OCI-LY7 (cell line): ENCODE measurements around the gene EIF2S1. TPM values are rescaled to one million over a fixed set of nuclear protein-coding genes. Genes with fewer than 3 reads are reported as not detected.

Source experiments
- BruUV-seq: library from RNA; stranded (reverse); fragments of 400-500 nt; replicated peaks from 2 replicates; lab custom pipeline; 2021; lab: Mats Ljungman, UMichigan
- CTCF ChIA-PET: fragments of 300-600 bp; sonication (Branson Sonifier 250); formaldehyde crosslinking; loops from one replicate; lab custom pipeline; 2022; ENCODE audit warnings: antibody characterized with exemption; ENCODE audit not compliant: unreplicated experiment; lab: Charles Lee
- POLR2A ChIA-PET: fragments of 300-600 bp; sonication (Branson Sonifier 250); formaldehyde crosslinking; loops from one replicate; lab custom pipeline; 2022; ENCODE audit warnings: antibody characterized with exemption; lab: Charles Lee
- DNase-seq: peaks from one replicate; pipeline ENCODE4 v3.0.0-alpha.2; 2015; ENCODE audit warnings: low spot score
- H2AFZ ChIP-seq: fragments of 200-600 bp; sonication (generic), shearing (Covaris generic); 2 replicates; pipeline ENCODE4 v1.6.1; 2014; ENCODE audit warnings: mild to moderate bottlenecking, antibody characterized with exemption, low read length, moderate library complexity
- H3K27ac ChIP-seq: fragments of 200-600 bp; sonication (generic); 2 replicates; pipeline ENCODE4 v1.5.1; 2014; ENCODE audit warnings: mixed run types, low read depth, mild to moderate bottlenecking, moderate library complexity, low read length, inconsistent platforms; ENCODE audit not compliant: poor library complexity, severe bottlenecking
- H3K36me3 ChIP-seq: fragments of 200-600 bp; sonication (generic); 2 replicates; pipeline ENCODE4 v1.6.1; 2014; ENCODE audit warnings: mild to moderate bottlenecking, antibody characterized with exemption, low read length, moderate library complexity, mixed read lengths; ENCODE audit not compliant: insufficient read depth
- H3K4me1 ChIP-seq: fragments of 200-600 bp; sonication (generic); 2 replicates; pipeline ENCODE4 v1.5.1; 2014; ENCODE audit warnings: mild to moderate bottlenecking, low read length; ENCODE audit not compliant: insufficient read depth, poor library complexity, severe bottlenecking
- H3K4me2 ChIP-seq: fragments of 200-600 bp; sonication (generic); 2 replicates; pipeline ENCODE4 v1.6.1; 2014; ENCODE audit warnings: mild to moderate bottlenecking, low read length
- H3K4me3 ChIP-seq: fragments of 200-600 bp; sonication (generic); 2 replicates; pipeline ENCODE4 v1.5.1; 2014; ENCODE audit warnings: mild to moderate bottlenecking, low read depth, low read length; ENCODE audit not compliant: poor library complexity, severe bottlenecking
- H3K79me2 ChIP-seq: fragments of 200-600 bp; sonication (generic); 2 replicates; pipeline ENCODE4 v1.6.1; 2016; ENCODE audit warnings: low read depth, mild to moderate bottlenecking, low read length, moderate library complexity, mixed read lengths; ENCODE audit not compliant: insufficient read depth
- H3K9me2 ChIP-seq: fragments of 200-600 bp; sonication (generic); 2 replicates; pipeline ENCODE4 v1.6.1; 2016; ENCODE audit warnings: mild to moderate bottlenecking, low read length, mixed read lengths; ENCODE audit not compliant: insufficient read depth
- H3K9me3 ChIP-seq: fragments of 200-600 bp; sonication (generic); 2 replicates; pipeline ENCODE4 v1.6.1; 2014; ENCODE audit warnings: mild to moderate bottlenecking, mixed run types, low read length, mixed read lengths
- H4K20me1 ChIP-seq: fragments of 200-600 bp; sonication (generic); 2 replicates; pipeline ENCODE4 v1.6.1; 2014; ENCODE audit warnings: mild to moderate bottlenecking, antibody characterized with exemption, low read length, moderate library complexity, mixed read lengths; ENCODE audit not compliant: insufficient read depth
- EZH2phosphoT487 ChIP-seq: fragments of 200-600 bp; sonication (generic); IDR thresholded peaks from 2 replicates; pipeline ENCODE4 v1.6.1; 2018; ENCODE audit warnings: low read depth, borderline replicate concordance, mild to moderate bottlenecking, mixed run types, antibody characterized with exemption, low read length, moderate library complexity, mixed read lengths
- intact Hi-C: fragments of 100-400 bp; cut with micrococcal nuclease; formaldehyde crosslinking; loops from one replicate; pipeline ENCODE4 v1.10.0; 2022; ENCODE audit not compliant: unreplicated experiment
- total RNA-seq, 2 experiments: library from RNA; depleted of rRNA in 1 of 2; stranded (reverse); fragments of >200 nt in 1 of 2; shearing (Covaris generic) in 1 of 2; gene quantifications; 2 replicates each; pipeline ENCODE4 v1.2.3, GENCODE V29; 2014 to 2022
- TF ChIP-seq, protein P1 (sequence below): fragments of 200-600 bp; sonication (generic); conservative IDR thresholded peaks from 2 replicates; pipeline ENCODE4 v1.5.1; 2014; ENCODE audit warnings: mild to moderate bottlenecking, antibody characterized with exemption, low read length, moderate library complexity, mixed read lengths

EIF2S1 gene
- total RNA-seq, 2 experiments from 2014 or later: 161 to 170 TPM

DNA sequence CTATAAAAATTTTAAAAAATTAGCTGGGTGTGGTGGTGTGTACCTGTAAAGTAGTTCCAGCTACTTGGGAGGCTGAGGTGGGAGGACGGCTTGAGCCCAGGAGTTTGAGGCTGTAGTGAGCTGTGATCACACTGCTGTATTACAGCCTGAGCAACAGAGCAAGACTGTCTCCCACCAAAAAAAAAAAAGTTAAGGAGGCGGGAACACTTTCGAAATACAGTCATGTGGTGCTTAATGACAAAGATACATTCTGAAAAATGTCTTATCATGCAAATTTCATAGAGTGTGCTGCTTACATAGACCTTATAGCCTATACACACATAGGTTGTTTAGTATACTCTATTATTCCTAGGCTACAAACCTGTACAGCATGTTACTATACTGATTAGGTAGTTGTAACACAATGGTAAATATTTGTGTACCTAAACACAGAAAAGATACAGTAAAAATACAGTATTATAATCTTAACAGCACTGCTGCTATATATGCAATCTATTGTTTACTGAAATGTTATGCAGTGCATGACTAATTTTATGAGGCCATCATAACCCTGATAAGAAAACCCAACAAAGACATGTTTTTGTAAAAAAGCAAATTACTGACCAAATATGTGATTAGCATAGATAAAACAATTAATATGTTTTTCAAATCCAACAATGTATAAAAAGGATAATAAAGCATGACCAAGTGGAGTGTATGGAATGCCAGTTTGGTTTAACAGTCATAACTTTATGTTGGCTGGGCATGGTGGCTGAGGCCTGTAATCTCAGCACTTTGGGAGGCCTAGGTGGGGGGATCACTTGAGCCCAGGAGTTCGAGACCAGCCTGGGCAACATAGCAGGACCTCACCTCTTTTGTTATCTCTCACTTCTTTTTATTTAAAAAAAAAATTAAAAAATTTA lies 11.4 kb downstream of the EIF2S1 start:
- ChIA-PET CTCF (no interaction called here), POLR2A (no interaction called here)
- Histone ChIP-seq H2AFZ (no peak overlapping the region), H3K27ac (no peak overlapping the region), H3K9me3 (no peaks in the 10 kb centered on the region), H3K4me2 (no peak overlapping the region), H3K9me2 (no peaks in the 10 kb centered on the region), H3K36me3 (peaks cover 97% of the 10 kb centered on the region), H3K79me2 (peaks cover 79% of the 10 kb centered on the region), H4K20me1 (no peaks in the 10 kb centered on the region; the same call in 1 of the 2 replicates), H3K4me1 (no peaks in the 10 kb centered on the region), H3K4me3 (no peak overlapping the region)
- no peak for TF ChIP-seq EZH2phosphoT487
- TF ChIP-seq, protein P1, sequence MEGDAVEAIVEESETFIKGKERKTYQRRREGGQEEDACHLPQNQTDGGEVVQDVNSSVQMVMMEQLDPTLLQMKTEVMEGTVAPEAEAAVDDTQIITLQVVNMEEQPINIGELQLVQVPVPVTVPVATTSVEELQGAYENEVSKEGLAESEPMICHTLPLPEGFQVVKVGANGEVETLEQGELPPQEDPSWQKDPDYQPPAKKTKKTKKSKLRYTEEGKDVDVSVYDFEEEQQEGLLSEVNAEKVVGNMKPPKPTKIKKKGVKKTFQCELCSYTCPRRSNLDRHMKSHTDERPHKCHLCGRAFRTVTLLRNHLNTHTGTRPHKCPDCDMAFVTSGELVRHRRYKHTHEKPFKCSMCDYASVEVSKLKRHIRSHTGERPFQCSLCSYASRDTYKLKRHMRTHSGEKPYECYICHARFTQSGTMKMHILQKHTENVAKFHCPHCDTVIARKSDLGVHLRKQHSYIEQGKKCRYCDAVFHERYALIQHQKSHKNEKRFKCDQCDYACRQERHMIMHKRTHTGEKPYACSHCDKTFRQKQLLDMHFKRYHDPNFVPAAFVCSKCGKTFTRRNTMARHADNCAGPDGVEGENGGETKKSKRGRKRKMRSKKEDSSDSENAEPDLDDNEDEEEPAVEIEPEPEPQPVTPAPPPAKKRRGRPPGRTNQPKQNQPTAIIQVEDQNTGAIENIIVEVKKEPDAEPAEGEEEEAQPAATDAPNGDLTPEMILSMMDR: no peak
- BruUV-seq: no TSS peak
- DNase-seq: no peak
- intact Hi-C loops: no loop called here

- Histone ChIP-seq H3K36me3 (peaks cover 97% of the 10 kb centered on the region), H2AFZ (no peak overlapping the region), H3K4me1 (no peaks in the 10 kb centered on the region), H3K27ac (no peak overlapping the region), H3K9me2 (no peaks in the 10 kb centered on the region), H3K9me3 (no peaks in the 10 kb centered on the region), H3K4me3 (no peak overlapping the region), H3K79me2 (peaks cover 69% of the 10 kb centered on the region), H3K4me2 (no peak overlapping the region), H4K20me1 (no peaks in the 10 kb centered on the region; the same call in 1 of the 2 replicates)
- CTCF ChIA-PET: no interaction called here
- intact Hi-C loops: no loop called here
- POLR2A ChIA-PET: no interaction called here
- no peak for DNase-seq
- TF ChIP-seq, protein P1: no peak
- no peak for TF ChIP-seq EZH2phosphoT487
- no TSS peak for BruUV-seq
These were observed 12.7 kb downstream of the EIF2S1 start for GRCh38 chr14:67372833-67373232.

GRCh38 chr14:67373347-67373746 lies 13.2 kb downstream of the EIF2S1 start:
- intact Hi-C loops: no loop called here
- DNase-seq: no peak
- ChIA-PET POLR2A (no interaction called here), CTCF (no interaction called here)
- Histone ChIP-seq H3K36me3 (peaks cover 97% of the 10 kb centered on the region), H4K20me1 (no peaks in the 10 kb centered on the region; the same call in 1 of the 2 replicates), H3K4me2 (no peak overlapping the region), H3K27ac (no peak overlapping the region), H3K9me2 (no peaks in the 10 kb centered on the region), H2AFZ (no peak overlapping the region), H3K4me3 (no peak overlapping the region), H3K9me3 (no peaks in the 10 kb centered on the region), H3K79me2 (peaks cover 64% of the 10 kb centered on the region), H3K4me1 (no peaks in the 10 kb centered on the region)
- no TSS peak for BruUV-seq
- TF ChIP-seq, protein P1: 0 out of 2 replicates have a peak, but pooled peaks have one; percentile 13
- no peak for TF ChIP-seq EZH2phosphoT487
